Skeletal muscle cell (primary cell): Measurements from ENCODE around the gene ZNF428.
"Not testable (repeated sequence)": the region's sequence is repeated elsewhere in the genome, so short reads cannot be mapped to it uniquely, and the experiment has no call there.

Source experiments
- DNase-seq: peaks from one replicate; pipeline ENCODE4 v3.0.0-alpha.2; 2010; ENCODE audit warnings: low read depth
- H3K4me3 ChIP-seq: 2 replicates; pipeline ENCODE4 v1.5.1; 2011; ENCODE audit warnings: low read depth, mild to moderate bottlenecking, control low read depth, low read length, moderate library complexity

The ZNF428 gene

DNA sequence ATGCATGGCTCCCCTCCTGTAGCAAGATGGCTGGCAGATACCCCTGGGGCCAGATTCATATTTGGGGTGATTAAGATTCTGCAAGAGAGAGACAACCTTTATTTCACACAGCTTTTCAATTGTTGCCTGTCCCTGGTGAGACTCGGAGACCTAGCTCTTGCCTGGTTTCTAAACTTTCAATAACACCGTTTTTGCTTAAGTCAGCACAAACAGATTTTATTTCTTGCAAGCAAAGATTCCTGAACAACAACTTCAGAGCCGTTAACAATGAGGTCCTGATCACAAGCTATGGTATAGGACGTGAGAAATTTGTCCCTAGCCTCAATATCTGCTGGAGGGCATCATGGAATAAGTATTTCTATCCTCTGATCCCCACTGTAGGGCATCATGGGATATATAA lies 23.1 kb upstream of the ZNF428 start:
- H3K4me3 ChIP-seq, result no peak overlapping the region
- no peak for DNase-seq

DNA sequence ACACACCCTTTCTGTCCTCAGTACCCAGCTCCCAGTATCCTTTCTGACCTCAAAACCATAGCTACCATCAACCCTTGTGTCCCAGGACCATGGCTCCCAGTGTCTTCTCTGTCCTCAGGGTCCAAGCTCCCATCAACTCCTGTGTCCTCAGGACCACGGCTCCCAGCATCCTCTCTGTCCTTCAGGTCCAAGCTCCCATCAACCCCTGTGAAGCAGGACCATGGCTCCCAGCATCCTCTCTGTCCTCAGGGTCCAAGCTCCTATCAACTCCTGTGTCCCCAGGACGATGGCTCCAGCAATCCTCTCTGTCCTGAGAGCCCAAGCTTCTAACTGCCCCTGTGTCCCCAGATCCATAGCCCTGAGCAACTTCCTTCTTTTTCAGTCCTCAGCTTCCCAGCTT lies 21.9 kb upstream of the ZNF428 start:
- no peak overlapping the region for H3K4me3 ChIP-seq
- no peak for DNase-seq

DNA sequence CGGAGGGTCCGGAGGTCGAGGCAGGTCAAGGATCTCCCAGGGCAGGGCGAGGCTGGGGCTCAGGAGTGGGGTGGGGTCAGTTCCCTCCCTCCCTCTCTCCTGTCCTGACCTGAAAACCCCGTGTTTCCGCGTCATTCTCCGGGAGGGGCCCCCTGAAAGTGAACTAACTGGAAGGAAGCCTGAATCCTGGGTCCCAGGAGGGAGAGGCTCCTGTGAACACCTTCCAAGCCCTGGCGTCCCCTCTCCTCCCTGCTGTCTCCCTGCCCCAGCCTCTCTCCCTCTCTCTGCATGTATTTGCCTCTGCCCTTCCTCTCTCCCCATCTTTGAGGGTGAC lies 21.0 kb upstream of the ZNF428 start:
- no peak for DNase-seq
- peak overlapping the region; percentile 50 for H3K4me3 ChIP-seq

DNA sequence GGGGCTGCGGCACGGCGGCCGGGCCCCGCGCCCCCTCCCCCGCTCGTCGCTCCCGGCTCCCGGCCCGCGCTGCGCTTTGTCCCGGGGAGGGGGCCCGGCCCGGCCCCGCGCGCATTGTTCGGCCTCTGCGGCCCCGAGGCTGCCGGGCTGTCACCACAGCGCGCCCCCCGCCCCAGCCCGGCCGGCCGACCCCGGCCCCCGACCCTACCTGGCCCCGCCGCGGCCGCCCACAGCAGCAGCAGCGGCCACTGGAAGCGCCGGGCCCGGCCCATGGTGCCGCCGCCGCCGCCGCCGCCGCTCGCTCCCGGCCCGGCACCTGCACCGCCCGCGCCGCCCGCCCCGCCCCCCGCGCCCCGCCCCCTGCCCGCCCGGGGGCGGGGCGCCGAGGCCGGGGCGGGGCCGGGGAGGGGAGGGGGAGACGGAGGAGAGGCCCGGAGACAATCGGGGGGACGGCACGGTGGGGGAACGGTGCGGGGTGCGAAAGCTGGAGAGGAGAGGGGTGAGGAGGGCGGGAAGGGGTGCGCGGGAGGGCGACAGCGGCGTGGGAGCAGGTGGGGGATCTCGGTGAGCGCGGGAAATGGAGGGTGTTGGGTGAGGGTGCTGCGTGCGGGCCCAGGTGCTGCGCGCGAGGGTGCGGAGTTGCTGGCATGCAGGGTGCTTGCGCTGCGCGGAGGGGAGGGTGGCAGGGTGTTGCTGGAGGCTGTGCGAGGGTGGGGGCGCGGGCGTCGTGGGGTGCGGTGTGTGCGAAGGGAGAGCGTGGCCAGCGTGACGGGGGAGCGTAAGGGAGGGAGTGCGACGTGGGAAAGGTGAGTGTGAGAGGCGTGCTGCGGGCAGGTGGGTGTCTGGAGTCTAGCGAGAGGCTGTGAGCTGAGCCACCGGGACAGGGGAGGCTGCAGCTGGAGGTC lies 20.3 kb upstream of the ZNF428 start, which contains the start of gene CADM4:
Gene CADM4, minus strand, starts transcription at position 332 of the 905 bp plus-strand sequence. Its CDS starts 60 bp downstream, at position 272.
- H3K4me3 ChIP-seq, result peak within 1 kb of the TSS; percentile 50
- no peak for DNase-seq

DNA sequence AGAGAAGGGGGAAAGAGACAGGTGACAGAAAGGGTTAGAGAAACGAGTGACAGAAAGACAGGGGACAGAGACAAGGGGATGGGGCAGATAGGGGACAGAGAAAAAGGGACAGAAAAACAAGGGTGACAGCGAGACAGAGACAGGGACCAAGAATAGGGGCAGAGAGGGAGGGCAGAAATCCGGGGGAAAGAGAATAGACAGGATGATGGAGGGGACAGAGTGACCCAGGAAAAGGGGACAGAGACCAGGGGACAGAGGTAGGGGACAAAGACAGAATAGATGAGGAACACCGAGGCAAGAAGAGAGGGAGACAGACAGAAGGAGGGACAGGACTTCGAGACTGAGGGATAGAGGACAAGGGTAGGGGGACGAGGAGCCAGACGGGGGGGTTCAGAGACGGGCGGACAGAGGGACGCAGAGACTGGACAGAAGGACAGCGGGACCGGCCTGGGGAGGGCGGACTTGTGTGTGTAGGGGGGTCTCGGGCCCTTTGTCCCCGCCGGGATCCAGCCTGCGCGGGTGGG lies 19.6 kb upstream of the ZNF428 start:
- DNase-seq, result no peak
- H3K4me3 ChIP-seq, result peak overlapping the region; percentile 15

DNA sequence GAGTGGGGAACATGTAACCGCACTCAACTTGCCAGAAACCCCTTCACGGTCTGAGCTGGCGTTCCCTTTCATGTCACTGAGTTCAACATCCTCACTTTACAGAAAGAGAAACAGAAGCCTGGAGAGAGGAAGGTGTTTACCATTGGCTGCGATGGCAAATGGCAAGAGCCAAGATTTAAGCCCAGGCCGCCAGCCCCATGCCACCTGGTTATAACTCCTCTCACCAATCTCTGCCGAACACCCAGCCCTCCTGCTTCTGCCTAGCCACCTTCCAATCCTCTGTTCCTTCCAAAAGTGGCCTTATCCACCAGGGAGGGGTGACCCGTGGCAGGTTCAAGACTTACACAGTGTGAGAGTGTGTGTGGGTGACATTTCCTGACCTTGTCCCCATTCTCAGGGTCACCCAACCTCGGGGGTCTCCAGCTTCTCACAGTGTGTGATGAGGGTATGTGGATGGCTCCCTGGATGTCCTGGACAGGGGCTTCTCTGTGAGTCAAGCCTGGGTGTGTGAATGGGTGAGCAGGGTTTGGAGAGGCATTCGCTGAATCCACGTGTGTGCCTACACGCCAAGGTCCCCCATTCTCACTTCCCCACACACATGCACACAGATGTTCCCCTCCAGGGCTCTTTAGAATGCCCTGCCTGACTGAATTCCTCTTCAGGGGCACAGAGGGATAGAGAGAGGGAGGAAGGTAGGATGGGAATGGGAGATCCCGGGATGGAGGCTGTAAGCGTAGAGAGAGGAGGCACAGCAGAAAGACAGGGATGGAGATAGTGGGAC lies 19.0 kb upstream of the ZNF428 start:
- no peak overlapping the region for H3K4me3 ChIP-seq
- no peak for DNase-seq

DNA sequence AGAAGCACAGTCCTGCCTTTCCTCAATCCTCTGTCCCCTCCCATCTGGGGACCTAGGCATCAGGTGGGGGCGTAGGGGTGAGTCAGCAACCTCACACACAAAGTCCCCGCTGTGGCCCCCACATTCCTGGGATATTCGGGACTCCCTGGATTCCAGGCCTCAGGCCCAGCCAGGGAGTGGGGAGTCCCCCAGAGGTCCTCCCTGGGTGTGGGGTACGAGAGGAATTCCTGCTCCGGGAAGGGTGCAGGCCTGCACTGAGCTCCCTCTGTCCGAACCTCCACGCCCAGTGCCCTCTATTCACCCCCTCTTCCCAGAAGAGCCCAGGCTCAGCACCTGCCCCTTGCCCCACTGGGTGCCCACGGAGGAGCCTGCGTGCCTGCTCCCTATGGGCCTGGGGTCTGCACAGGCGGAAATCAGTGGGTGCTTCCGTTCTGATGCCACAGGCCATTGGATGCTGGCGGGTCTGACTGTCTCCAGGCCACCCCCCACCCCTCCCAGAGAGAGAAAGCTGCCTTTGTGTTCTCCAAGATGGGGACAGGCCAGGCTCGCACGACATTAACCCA lies 16.8 kb upstream of the ZNF428 start:
- no peak for DNase-seq

DNA sequence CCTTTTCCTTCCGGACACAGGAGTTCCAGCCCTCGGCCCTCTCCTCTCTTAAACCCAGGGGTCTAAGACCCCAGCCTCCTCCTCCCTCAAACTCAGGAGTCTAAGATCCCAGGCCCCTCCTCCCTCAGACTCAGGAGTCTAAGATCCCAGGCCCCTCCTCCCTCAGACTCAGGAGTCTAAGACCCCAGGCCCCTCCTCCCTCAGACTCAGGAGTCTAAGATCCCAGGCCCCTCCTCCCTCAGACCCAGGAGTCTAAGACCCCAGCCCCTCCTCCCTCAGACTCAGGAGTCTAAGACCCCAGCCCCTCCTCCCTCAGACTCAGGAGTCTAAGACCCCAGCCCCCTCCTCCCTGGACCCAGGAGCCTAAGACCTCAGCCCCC lies 16.1 kb upstream of the ZNF428 start:
- not testable (repeated sequence) for H3K4me3 ChIP-seq, DNase-seq

More for the DNA sequence above, 16.8 kb upstream of the ZNF428 start:
- H3K4me3 ChIP-seq, result no peak overlapping the region

DNA sequence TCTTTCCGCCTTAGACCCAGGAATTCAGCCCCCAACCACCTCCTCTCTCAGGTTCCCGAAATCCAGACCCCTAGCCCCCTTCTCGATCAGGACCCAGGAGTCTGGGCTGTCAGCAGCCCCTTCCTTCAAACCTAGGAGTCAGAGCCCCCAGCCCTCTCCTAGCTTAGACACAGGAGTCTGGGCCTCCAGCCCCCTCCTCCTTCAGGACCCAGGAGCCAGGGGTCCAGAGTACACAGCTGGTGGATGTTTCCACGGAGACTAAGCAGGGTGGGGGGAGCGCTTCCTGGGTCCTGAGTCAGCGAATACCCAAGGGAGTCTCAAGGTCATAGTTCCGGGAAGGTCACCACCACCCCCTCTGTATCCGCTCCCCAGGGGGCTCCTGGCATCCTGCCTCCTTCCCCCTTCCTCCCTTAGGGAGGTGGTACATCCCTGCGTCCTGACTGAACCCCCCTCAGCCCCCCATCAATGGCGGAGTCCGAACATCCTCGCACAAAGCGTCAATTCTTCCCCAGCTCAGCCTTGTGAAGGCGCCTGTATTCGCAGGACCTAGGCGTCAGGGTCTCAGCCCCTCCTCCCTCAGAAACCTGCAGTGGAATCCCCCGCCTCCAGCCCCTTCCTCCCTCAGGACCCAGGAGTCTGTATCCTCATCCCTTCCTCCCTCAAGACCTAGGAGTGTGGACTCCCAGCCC lies 15.6 kb upstream of the ZNF428 start:
- no peak overlapping the region for H3K4me3 ChIP-seq
- no peak for DNase-seq

DNA sequence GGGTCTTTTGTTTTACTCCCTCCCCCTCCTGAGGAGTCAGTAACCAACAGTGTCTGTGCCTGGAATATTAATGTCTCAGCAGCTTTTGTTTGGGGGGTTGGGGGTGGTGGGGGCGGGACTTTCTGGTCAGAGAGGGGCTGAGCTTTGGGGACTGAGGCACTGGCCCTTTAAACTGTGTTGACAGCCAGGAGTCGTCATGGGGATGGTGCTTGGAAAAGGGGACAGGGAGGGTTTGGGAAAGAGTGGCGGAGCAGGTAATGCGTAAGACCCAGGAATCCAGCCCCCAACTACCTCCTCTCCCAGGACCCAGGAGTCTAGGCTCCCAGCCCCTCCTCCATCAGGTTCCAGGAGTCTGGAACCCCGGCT lies 15.1 kb upstream of the ZNF428 start:
- no peak for DNase-seq
- H3K4me3 ChIP-seq, result no peak overlapping the region

DNA sequence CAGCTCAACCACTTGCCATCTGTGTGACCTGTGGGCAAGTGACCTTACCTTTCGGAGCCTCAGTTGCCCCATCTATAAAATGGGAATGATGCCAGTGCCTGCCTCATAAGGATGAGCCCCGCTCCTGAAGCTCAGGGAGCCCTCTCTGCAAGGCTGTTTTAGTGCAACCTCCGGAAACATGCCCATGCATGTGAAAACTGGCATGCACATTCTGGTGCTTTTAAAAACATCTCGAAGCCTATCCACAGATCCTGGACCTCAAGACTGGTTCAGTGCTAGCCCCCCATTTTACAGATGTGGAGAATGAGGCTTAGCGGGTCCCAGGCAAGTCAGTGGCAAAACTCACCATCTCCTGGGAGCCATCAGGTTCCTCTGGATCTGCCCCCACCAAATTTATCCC lies 14.6 kb upstream of the ZNF428 start:
- no peak overlapping the region for H3K4me3 ChIP-seq

DNA sequence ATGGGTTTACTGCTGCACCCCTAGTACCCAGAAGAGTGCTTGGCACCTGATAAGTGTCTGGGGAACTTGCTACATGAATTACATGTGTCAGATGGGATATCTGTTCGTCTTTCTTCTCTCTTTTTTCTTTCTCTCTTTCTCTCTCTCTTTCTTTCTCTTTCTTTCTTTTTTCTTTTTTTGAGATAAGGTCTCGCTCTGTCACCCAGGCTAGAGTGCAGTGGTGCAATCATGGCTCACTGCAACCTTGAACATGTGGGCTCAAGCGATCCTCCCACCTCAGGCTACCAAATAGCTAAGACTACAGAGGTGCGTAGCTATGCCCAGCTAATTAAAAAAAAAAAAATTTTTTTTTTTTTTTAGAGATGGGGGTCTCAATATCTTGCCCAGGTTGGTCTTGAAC lies 14.1 kb upstream of the ZNF428 start:
- no peak for DNase-seq
- H3K4me3 ChIP-seq, result no peak overlapping the region

More for the DNA sequence above, 14.6 kb upstream of the ZNF428 start:
- DNase-seq, result no peak

DNA sequence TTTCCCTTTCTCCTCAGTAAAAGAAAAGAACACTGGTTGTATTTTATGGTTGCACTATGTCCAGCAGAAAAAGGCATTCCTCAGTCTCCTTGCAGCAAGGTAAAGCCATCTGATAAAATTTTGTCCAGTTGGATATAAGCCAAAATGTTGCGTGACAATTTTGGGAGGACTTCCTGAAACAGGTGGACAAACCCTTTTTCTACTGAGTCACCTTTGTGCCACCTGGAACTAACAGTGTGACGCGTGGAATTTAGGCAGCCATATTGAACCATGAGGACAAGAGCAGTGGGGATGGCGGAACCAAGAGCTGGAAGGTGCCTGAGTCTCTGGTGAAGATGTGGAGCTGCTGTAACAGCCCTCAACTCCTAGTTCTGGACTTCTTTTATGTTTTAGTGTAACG lies 12.1 kb upstream of the ZNF428 start:
- no peak for DNase-seq
- H3K4me3 ChIP-seq, result no peak overlapping the region

DNA sequence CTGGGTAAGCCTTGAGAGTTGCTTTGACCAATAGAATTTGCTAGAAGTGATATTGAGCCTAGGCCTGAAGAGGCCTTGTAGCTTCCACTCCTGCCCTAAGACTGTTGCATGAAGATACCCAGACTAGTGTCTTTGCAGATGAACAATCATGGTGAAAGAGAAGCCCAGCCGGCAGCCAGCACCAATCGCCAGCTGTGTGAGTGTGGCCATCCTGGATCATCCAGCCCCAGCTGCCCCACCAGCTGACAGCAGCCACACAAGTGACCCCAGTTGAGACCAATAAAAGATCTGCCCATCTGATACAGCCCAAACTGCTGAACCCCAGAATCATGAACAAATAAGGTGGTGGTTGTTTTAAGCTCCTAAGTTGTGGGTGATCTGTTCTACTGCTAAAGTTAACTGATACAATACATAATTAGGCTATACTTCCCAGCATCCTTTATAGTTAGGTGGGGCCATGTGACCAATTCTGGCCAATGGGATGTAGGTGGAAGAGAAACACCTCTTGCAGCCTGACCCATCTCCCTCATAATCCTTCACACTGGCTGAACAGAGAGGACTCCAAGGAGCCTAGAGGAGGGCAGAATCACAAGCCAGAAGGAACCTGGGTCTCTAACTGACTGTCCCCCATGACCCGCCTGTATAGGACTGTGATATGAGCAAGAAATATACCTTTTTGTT lies 9.4 kb upstream of the ZNF428 start:
- no peak overlapping the region for H3K4me3 ChIP-seq
- no peak for DNase-seq

DNA sequence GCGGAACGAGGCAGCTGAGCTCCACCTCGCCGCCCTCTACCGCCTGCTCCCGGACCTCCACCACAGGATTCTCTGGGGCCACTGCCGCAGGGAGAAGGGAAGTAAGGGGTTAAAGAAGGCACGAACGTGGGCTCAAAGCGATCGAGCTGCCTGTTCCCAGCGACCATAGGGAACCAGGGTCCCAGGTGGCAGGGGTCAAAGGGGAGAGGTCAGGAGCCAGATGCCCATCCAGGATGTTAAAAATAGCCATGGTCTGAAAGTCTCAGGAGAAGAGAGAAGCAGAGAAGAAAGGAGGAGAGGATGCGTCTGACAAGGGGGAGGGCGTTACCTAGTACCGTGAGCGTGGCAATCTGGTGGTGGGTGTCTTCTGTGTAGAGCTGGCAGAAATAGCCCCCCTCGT lies 7.4 kb upstream of the ZNF428 start:
- DNase-seq, result no peak
- H3K4me3 ChIP-seq, result no peak overlapping the region

DNA sequence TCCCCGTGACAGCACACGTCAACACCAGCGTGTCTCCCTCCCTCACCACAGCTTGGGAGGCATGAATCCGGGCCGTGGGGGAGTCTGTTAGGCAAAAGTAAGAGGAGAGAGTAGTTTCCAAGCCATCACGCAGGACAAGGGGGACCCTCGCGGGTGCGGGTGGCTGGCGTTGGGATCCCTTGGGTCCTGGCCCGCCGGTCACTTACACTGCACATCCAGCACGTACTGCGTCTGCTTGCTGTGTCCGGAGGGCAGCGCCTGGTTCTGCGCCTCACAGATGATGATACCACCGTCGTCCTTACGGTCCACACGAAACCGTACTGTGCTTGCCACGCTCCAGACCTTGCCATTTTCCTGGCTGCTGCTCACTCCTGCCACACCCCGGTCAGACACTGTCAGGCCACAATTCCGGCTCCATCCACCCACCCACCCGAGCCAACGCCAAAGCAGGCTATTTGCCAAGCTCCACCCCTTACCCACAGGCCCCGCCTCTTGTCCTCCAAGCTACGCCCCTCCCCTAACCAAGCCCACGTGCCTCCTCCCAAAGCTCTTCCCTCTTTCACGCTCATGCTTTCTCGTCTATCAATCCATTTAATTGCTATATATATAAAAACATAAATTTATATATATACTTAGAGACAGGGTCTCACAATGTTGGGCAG lies 6.6 kb upstream of the ZNF428 start:
- DNase-seq, result no peak

DNA sequence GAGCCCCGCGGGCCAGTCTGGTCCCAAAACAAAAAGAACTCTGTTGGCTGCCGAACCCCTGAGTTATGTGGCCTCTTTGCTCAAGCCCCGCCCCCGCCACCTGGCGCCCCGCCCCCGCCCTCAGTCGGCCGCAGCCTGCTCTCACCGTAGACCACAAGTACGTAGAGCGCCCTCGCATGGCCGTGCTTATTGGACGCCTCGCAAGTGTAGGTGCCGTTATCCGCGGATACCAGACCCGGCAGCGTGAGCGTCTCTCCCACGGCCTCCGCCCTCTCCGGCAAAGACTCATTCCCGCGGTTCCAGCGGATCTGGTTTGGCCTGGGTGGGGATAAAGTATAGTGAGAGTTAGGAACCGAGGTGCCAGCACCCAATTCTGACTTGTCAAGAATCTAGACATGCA lies 5.5 kb upstream of the ZNF428 start:
- H3K4me3 ChIP-seq, result no peak overlapping the region
- no peak for DNase-seq

More for the DNA sequence above, 6.6 kb upstream of the ZNF428 start:
- no peak overlapping the region for H3K4me3 ChIP-seq

DNA sequence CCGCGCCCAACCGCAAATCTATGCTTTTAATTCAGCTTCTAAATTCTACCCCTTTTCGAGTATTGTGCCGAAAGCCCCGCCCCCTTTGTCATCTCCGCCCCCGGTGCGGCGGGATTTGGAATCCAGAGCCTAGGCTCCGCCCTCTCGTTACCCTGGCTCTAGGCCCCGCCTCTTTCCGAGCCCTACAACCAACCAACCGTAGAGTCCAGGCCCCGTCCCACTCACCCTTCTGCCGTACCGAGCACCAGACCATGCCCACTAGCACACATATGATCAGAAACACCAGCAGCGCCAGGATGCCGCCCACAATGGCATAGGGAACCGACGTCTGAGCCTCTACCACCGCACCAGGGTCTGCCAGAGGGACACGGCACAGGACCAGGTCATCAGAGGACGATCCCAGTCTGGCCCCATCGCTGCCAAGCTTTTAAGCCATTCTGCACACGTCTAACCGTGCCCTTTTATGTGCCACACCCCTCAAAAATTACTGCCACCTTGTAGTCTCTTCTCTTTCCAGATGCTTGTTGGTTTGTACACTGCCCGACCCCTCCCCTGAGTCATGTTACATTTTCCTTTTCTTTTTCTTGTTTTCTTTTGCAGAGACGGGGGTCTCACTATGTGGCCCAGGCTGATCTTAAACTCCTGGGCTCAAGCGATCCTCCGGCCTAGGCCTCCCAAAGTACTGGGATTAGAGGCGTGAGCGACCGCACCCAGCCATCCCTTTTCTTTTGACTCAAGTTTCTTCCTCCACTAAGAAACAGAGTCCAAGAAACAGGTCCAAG lies 4.7 kb upstream of the ZNF428 start:
- DNase-seq, result no peak

More for the DNA sequence above, 4.7 kb upstream of the ZNF428 start:
- no peak overlapping the region for H3K4me3 ChIP-seq
